H1 (cell line): Measurements from ENCODE around the gene CNTNAP1. TPM values are rescaled to one million over a fixed set of nuclear protein-coding genes. Genes with fewer than 3 reads are reported as not detected.

Experiments
- CTCF ChIA-PET: fragments of 300-600 bp; sonication (Branson Sonifier 250); formaldehyde crosslinking; loops from one replicate; lab custom pipeline; 2021; ENCODE audit not compliant: partially characterized antibody; lab: Charles Lee
- POLR2A ChIA-PET: fragments of 300-600 bp; sonication (Branson Sonifier 250); formaldehyde crosslinking; loops from one replicate; lab custom pipeline; 2021; ENCODE audit warnings: inconsistent platforms; ENCODE audit not compliant: partially characterized antibody; lab: Charles Lee
- DNase-seq, 2 experiments: peaks; one replicate each; pipeline versions ENCODE4 v3.0.0 to v3.0.0-alpha.2; 2010 to 2022; ENCODE audit warnings: low spot score in 2 of 2, low read depth in 1 of 2, mixed read lengths in 1 of 2
- FAIRE-seq: peaks from 2 replicates; lab custom pipeline; 2011; peaks lifted over from hg19 to GRCh38; lab: Jason Lieb, UNC
- H2AFZ ChIP-seq: 2 replicates; pipeline ENCODE4 v1.8.1; 2012; ENCODE audit warnings: low read length, inconsistent platforms
- H2AK5ac ChIP-seq: 2 replicates; pipeline ENCODE4 v1.6.1; 2013; ENCODE audit warnings: low read depth, low read length
- H2BK120ac ChIP-seq: replicated peaks from 2 replicates; pipeline ENCODE3; 2013; ENCODE audit warnings: low read depth, low read length, inconsistent platforms
- H2BK12ac ChIP-seq: 2 replicates; pipeline ENCODE4 v1.6.1; 2013; ENCODE audit warnings: low read depth, low read length
- H2BK15ac ChIP-seq: 2 replicates; pipeline ENCODE4 v1.6.1; 2013; ENCODE audit warnings: low read length
- H2BK20ac ChIP-seq: 2 replicates; pipeline ENCODE4 v1.6.1; 2013; ENCODE audit warnings: low read length
- H2BK5ac ChIP-seq: 2 replicates; pipeline ENCODE4 v1.6.1; 2013; ENCODE audit warnings: low read depth, low read length
- H3K14ac ChIP-seq: 2 replicates; pipeline ENCODE4 v1.6.1; 2013; ENCODE audit warnings: inconsistent platforms; ENCODE audit not compliant: insufficient read length
- H3K18ac ChIP-seq: 2 replicates; pipeline ENCODE4 v1.6.1; 2013; ENCODE audit warnings: low read length; ENCODE audit errors: extremely low read depth
- H3K23ac ChIP-seq: 2 replicates; pipeline ENCODE4 v1.6.1; 2013; ENCODE audit warnings: inconsistent platforms; ENCODE audit not compliant: insufficient read length
- H3K23me2 ChIP-seq: 2 replicates; pipeline ENCODE4 v1.6.1; 2013; ENCODE audit warnings: low read depth, low read length
- H3K27ac ChIP-seq: 2 replicates; pipeline ENCODE4 v1.6.1; 2011; ENCODE audit warnings: low read depth, low read length, inconsistent platforms
- H3K27me3 ChIP-seq, 4 experiments: replicated peaks in 1 of 4; 1 replicate in 1 of 4; 2 replicates in 3 of 4; pipeline versions ENCODE4 v1.6.1 to v1.8.1; 2011 to 2013; ENCODE audit warnings: low read length in 3 of 4, mild to moderate bottlenecking in 3 of 4, inconsistent platforms in 2 of 4, mixed read lengths in 2 of 4, moderate library complexity in 1 of 4; ENCODE audit not compliant: control insufficient read depth in 3 of 4, insufficient read depth in 3 of 4; ENCODE audit errors: extremely low read depth in 1 of 4
- H3K36me3 ChIP-seq, 4 experiments: 2 replicates each; pipeline versions ENCODE4 v1.6.1 to v1.8.1; 2011 to 2013; ENCODE audit warnings: mild to moderate bottlenecking in 4 of 4, low read length in 3 of 4, moderate library complexity in 2 of 4, control low read depth in 1 of 4, inconsistent platforms in 1 of 4; ENCODE audit not compliant: insufficient read depth in 4 of 4, control insufficient read depth in 2 of 4
- H3K4ac ChIP-seq: replicated peaks from 2 replicates; pipeline ENCODE3; 2013; ENCODE audit warnings: low read length, low read depth, mixed read lengths, inconsistent platforms; ENCODE audit not compliant: insufficient read length
- H3K4me1 ChIP-seq, 4 experiments: replicated peaks in 1 of 4; 1 replicate in 1 of 4; 2 replicates in 3 of 4; pipeline versions ENCODE4 v1.6.1 to v1.8.1; 2011 to 2013; ENCODE audit warnings: low read length in 3 of 4, inconsistent platforms in 2 of 4, mixed read lengths in 1 of 4; ENCODE audit not compliant: insufficient read depth in 4 of 4, control insufficient read depth in 3 of 4
- H3K4me2 ChIP-seq, 2 experiments: 2 replicates each; pipeline versions ENCODE4 v1.6.1 to v1.8.1; 2011 to 2013; ENCODE audit warnings: low read depth in 2 of 2, low read length in 2 of 2, control low read depth in 1 of 2, inconsistent platforms in 1 of 2, mild to moderate bottlenecking in 1 of 2; ENCODE audit not compliant: insufficient read depth in 1 of 2
- H3K4me3 ChIP-seq, 4 experiments: fragments of 200-600, 300-600 bp in 1 of 4; sonication (generic), shearing (Covaris generic), sonication (Bioruptor Twin) in 1 of 4; 2 replicates each; pipeline versions ENCODE4 v1.5.1 to v1.8.1; 2011 to 2016; ENCODE audit warnings: low read length in 4 of 4, low read depth in 3 of 4, control low read depth in 2 of 4, inconsistent platforms in 2 of 4, mild to moderate bottlenecking in 2 of 4, mixed read lengths in 1 of 4, moderate library complexity in 1 of 4; ENCODE audit not compliant: insufficient read depth in 2 of 4; ENCODE audit errors: extremely low read depth in 1 of 4
- H3K56ac ChIP-seq: replicated peaks from 2 replicates; pipeline ENCODE3; 2013; ENCODE audit warnings: low read depth, mild to moderate bottlenecking, mixed read lengths, low read length, inconsistent platforms; ENCODE audit not compliant: insufficient read length
- H3K79me1 ChIP-seq: 2 replicates; pipeline ENCODE4 v1.6.1; 2013; ENCODE audit warnings: low read depth, low read length, control low read depth
- H3K79me2 ChIP-seq, 2 experiments: 2 replicates each; pipeline versions ENCODE4 v1.6.1 to v1.8.1; 2012 to 2013; ENCODE audit warnings: low read length in 2 of 2, mild to moderate bottlenecking in 2 of 2, inconsistent platforms in 1 of 2; ENCODE audit not compliant: insufficient read depth in 2 of 2, control insufficient read depth in 1 of 2
- H3K9ac ChIP-seq, 4 experiments: replicated peaks in 1 of 4; 1 replicate in 1 of 4; 2 replicates in 3 of 4; pipeline versions ENCODE4 v1.6.1 to v1.8.1; 2011 to 2013; ENCODE audit warnings: low read depth in 3 of 4, low read length in 3 of 4, control low read depth in 2 of 4, mild to moderate bottlenecking in 2 of 4, moderate library complexity in 2 of 4, inconsistent platforms in 1 of 4; ENCODE audit errors: extremely low read depth in 1 of 4
- H3K9me3 ChIP-seq, 2 experiments: 2 replicates each; pipeline versions ENCODE4 v1.6.1 to v1.8.1; 2012 to 2013; ENCODE audit warnings: mild to moderate bottlenecking in 2 of 2, moderate library complexity in 2 of 2, control low read depth in 1 of 2, inconsistent platforms in 1 of 2, low read depth in 1 of 2, low read length in 1 of 2, mixed read lengths in 1 of 2; ENCODE audit not compliant: insufficient read depth in 2 of 2
- H4K20me1 ChIP-seq, 2 experiments: replicated peaks in 1 of 2; 2 replicates each; pipeline versions ENCODE3 to v1.8.1; 2011 to 2013; ENCODE audit warnings: inconsistent platforms in 2 of 2, low read length in 2 of 2, mild to moderate bottlenecking in 1 of 2; ENCODE audit not compliant: insufficient read depth in 2 of 2, control insufficient read depth in 1 of 2
- H4K5ac ChIP-seq: 2 replicates; pipeline ENCODE4 v1.6.1; 2013; ENCODE audit warnings: low read length, low read depth, mixed read lengths, inconsistent platforms; ENCODE audit not compliant: insufficient read length
- H4K8ac ChIP-seq: 2 replicates; pipeline ENCODE4 v1.8.0; 2013; ENCODE audit warnings: mild to moderate bottlenecking, moderate library complexity, low read length, inconsistent platforms; ENCODE audit not compliant: insufficient read depth; ENCODE audit errors: extremely low read depth
- H4K91ac ChIP-seq: replicated peaks from 2 replicates; pipeline ENCODE3; 2013; ENCODE audit warnings: low read length, mixed read lengths, inconsistent platforms; ENCODE audit not compliant: insufficient read length
- CHD1 ChIP-seq: IDR thresholded peaks from 2 replicates; pipeline ENCODE4 v1.6.1; 2012; ENCODE audit warnings: low read depth, low read length, improper control_type of control experiment
- CTBP2 ChIP-seq: IDR thresholded peaks from 2 replicates; pipeline ENCODE4 v1.7.0; 2011; ENCODE audit warnings: borderline replicate concordance, mild to moderate bottlenecking, moderate library complexity, mixed read lengths, low read length; ENCODE audit not compliant: insufficient read depth, insufficient read length
- EGR1 ChIP-seq: IDR thresholded peaks from 2 replicates; pipeline ENCODE4 v1.6.1; 2011; ENCODE audit warnings: low read depth, low read length, borderline replicate concordance
- EZH2 ChIP-seq: fragments of 200-600 bp; sonication (generic); IDR thresholded peaks from 2 replicates; pipeline ENCODE4 v1.7.1; 2012; ENCODE audit warnings: low read depth, mild to moderate bottlenecking, moderate library complexity, low read length, inconsistent platforms; ENCODE audit not compliant: severe bottlenecking
- GABPA ChIP-seq: IDR thresholded peaks from 2 replicates; pipeline ENCODE4 v1.6.1; 2011; ENCODE audit warnings: mild to moderate bottlenecking, low read length, moderate library complexity, borderline replicate concordance; ENCODE audit not compliant: insufficient read depth
- KDM1A ChIP-seq: fragments of 200-600, 300-600 bp; sonication (generic); IDR thresholded peaks from 2 replicates; pipeline ENCODE4 v1.7.1; 2016; ENCODE audit warnings: mild to moderate bottlenecking, low read length, borderline replicate concordance
- MAFK ChIP-seq: IDR thresholded peaks from 2 replicates; pipeline ENCODE4 v1.6.1; 2012; ENCODE audit warnings: low read depth, mild to moderate bottlenecking, improper control_type of control experiment, low read length
- NANOG ChIP-seq: IDR thresholded peaks from 2 replicates; pipeline ENCODE4 v1.6.1; 2011; ENCODE audit warnings: low read length, low read depth, mild to moderate bottlenecking, inconsistent platforms; ENCODE audit not compliant: insufficient read depth, poor library complexity, severe bottlenecking
- POLR2A ChIP-seq, 2 experiments: IDR thresholded peaks; 1 replicate in 1 of 2; 2 replicates in 1 of 2; pipeline ENCODE4 v1.6.1; 2011; ENCODE audit warnings: low read depth in 2 of 2, low read length in 2 of 2, mild to moderate bottlenecking in 2 of 2; ENCODE audit errors: control extremely low read depth in 1 of 2
- RAD21 ChIP-seq, 2 experiments: IDR thresholded peaks in 1 of 2; conservative IDR thresholded peaks in 1 of 2; 2 replicates each; pipeline ENCODE4 v1.6.1; 2011; ENCODE audit warnings: low read depth in 2 of 2, low read length in 2 of 2, improper control_type of control experiment in 1 of 2, inconsistent platforms in 1 of 2, mild to moderate bottlenecking in 1 of 2, moderate library complexity in 1 of 2
- WGBS, 2 experiments: shearing (Covaris generic) in 1 of 2; methylation state at CpG; one replicate each; pipeline versions ENCODE4 v1.1.6 to v1.1.7; 2013 to 2015; ENCODE audit warnings: low lambda C conversion rate in 2 of 2, mixed read lengths in 2 of 2, inconsistent platforms in 1 of 2, low coverage in 1 of 2, missing lambda C conversion rate in 1 of 2; ENCODE audit not compliant: insufficient replicate concordance in 2 of 2, insufficient coverage in 1 of 2, insufficient read length in 1 of 2; ENCODE audit errors: extremely low coverage in 1 of 2, missing lambda C conversion rate in 1 of 2; 5-methylcytosine and 5-hydroxymethylcytosine counted together
- polyA plus RNA-seq, 7 experiments: library from polyadenylated mRNA; depleted of rRNA in 3 of 7; stranded (reverse) in 5 of 7; unstranded in 2 of 7; fragments of >200 nt in 5 of 7; fragments of 200-250 nt in 2 of 7; gene quantifications; 1 replicate in 5 of 7; 2 replicates in 1 of 7; 4 replicates in 1 of 7; pipeline versions ENCODE4 v1.2.1 to v1.2.3, GENCODE V29; 2011 to 2013; ENCODE audit warnings: missing spikeins in 2 of 7, mixed read lengths in 2 of 7
- total RNA-seq: library from RNA; stranded (reverse); fragmentation: NEBNext Ultra II Directional; extraction: Animal tissue kit (Norgen Biotek cat#: 25700); gene quantifications from 2 replicates; pipeline ENCODE4 v1.2.1, GENCODE V29; 2021

CNTNAP1 gene
- total and polyA plus RNA-seq, 2 of the 8 experiments (the other 6 are each of a cell fraction or from before 2014, with no cell fraction given) = 4.7 to 10.0 TPM

DNA sequence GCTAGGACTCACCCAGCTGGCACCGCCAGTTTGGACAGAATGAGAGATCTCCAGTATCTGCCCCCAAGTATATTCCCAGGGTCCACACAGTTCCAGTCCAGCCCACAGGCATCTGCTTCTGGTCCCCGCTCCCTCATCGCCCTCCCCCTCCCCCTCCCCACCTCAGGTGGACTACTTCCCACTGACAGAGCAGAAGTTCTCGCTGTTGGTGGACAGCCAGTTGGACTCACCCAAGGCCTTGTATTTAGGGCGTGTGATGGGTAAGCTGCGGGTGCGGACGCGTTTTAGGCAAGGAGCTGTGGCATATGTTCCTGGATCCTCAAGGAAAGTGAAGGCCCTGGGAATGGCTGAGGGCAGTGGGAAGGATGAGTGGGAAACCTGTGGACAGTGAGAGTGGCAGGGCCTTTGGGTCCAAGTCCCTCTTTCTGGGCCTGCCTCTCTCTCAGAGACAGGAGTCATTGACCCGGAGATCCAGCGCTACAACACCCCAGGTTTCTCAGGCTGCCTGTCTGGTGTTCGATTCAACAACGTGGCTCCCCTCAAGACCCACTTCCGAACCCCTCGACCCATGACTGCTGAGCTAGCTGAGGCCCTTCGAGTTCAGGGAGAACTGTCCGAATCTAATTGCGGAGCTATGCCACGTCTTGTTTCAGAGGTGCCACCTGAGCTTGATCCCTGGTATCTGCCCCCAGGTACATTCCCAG, 14.9 kb downstream of the CNTNAP1 start:
- FAIRE-seq = no peak
- TF ChIP-seq KDM1A (no peak), CHD1 (no peak), NANOG (no peak), RAD21 (IDR thresholded peaks at IDR 0.05 in 1 of 2, conservative IDR thresholded peaks at IDR 0.05 in 1 of 2; ENCODE audit: low read depth in 2 of 2, low read length in 2 of 2) (no peak), EGR1 (no peak), MAFK (no peak), EZH2 (no peak), POLR2A (IDR thresholded peaks at IDR 0.05; ENCODE audit: control extremely low read depth in 1 of 2, low read depth in 2 of 2, low read length in 2 of 2) (no peak), CTBP2 (no peak), GABPA (no peak)

More for the DNA sequence above, 14.9 kb downstream of the CNTNAP1 start:
- H3K23me2 ChIP-seq = no peaks in the 10 kb centered on the region; the same call in 1 of the 2 replicates
- H3K56ac ChIP-seq = no peak overlapping the region
- no peak overlapping the region for H4K91ac ChIP-seq
- no peaks in the 10 kb centered on the region for H3K79me1 ChIP-seq
- H3K18ac ChIP-seq = no peak overlapping the region
- no peak overlapping the region for H4K5ac ChIP-seq
- H3K27ac ChIP-seq = no peak overlapping the region
- DNase-seq = no peak
- H3K4ac ChIP-seq = no peak overlapping the region
- H3K9ac ChIP-seq = no peak overlapping the region
- H2BK12ac ChIP-seq = no peak overlapping the region
- no peak overlapping the region for H2BK5ac ChIP-seq
- ChIA-PET CTCF (interaction anchor here (0.6 to 1.5 kb wide), 2 partner anchors 55 to 119 kb away, joined by 3 to 4 read pairs; no protein-coding TSS in a partner anchor), POLR2A (interaction anchor here (1.1 to 1.8 kb wide), 3 partner anchors 9 to 76 kb away, joined by 3 to 5 read pairs (median 3); no protein-coding TSS in a partner anchor)
- H3K79me2 ChIP-seq = no peaks in the 10 kb centered on the region
- H3K4me1 ChIP-seq = 0 out of 7 replicates have a peak, but pooled peaks cover 0 to 2% (median 0%) of the 10 kb centered on the region in 4 experiments
- H2AK5ac ChIP-seq = no peak overlapping the region
- H3K36me3 ChIP-seq = peaks cover 0 to 9% (median 3%) of the 10 kb centered on the region in 4 experiments; a peak in 6 of 8 replicates
- no peak overlapping the region for H2BK15ac ChIP-seq
- H3K4me3 ChIP-seq = no peak overlapping the region
- H4K8ac ChIP-seq = no peak overlapping the region; the same call in 1 of the 2 replicates
- H2AFZ ChIP-seq = no peak overlapping the region
- H3K14ac ChIP-seq = no peak overlapping the region
- H2BK20ac ChIP-seq = no peak overlapping the region
- peaks cover 0 to 3% of the 10 kb centered on the region in 2 experiments for H4K20me1 ChIP-seq
- no peaks in the 10 kb centered on the region for H3K27me3 ChIP-seq
- no peak overlapping the region for H3K4me2 ChIP-seq
- no peaks in the 10 kb centered on the region for H3K9me3 ChIP-seq
- H3K23ac ChIP-seq = no peak overlapping the region
- 89% methylated on average over 18 of the region's 19 CpGs; no CpG with 5 or more reads in 1 of the 2 experiments for WGBS, 2 experiments
- H2BK120ac ChIP-seq = no peak overlapping the region
